RWPE2 (cell line): Measurements from ENCODE around the gene TMIGD3.

Experiments used
- ATAC-seq: fragments of 200-7000 bp; cut with Tn5 transposase; 3 replicates; pipeline ENCODE4 v1.9.1; 2021; ENCODE audit warnings: low read depth
- DNase-seq: peaks from one replicate; pipeline ENCODE4 v3.0.0-alpha.2; 2020; ENCODE audit warnings: low spot score
- H3K27ac ChIP-seq: fragments of 450-650 bp; 2 replicates; pipeline ENCODE4 v1.5.1; 2017; ENCODE audit warnings: mild to moderate bottlenecking; ENCODE audit not compliant: poor library complexity, severe bottlenecking
- H3K27me3 ChIP-seq: fragments of 250-450 bp; sonication (Bioruptor Pico); 2 replicates; pipeline ENCODE4 v1.5.1; 2021; ENCODE audit warnings: mild to moderate bottlenecking, moderate library complexity; ENCODE audit not compliant: insufficient read depth, poor library complexity, severe bottlenecking
- H3K36me3 ChIP-seq: fragments of 250-450 bp; sonication (Bioruptor Pico); 2 replicates; pipeline ENCODE4 v1.5.1; 2020; ENCODE audit warnings: low read depth, mild to moderate bottlenecking, moderate library complexity
- H3K4me1 ChIP-seq: fragments of 250-450 bp; sonication (Bioruptor Pico); 2 replicates; pipeline ENCODE4 v1.5.1; 2021; ENCODE audit warnings: mild to moderate bottlenecking, moderate library complexity; ENCODE audit not compliant: insufficient read depth, poor library complexity, severe bottlenecking
- H3K4me3 ChIP-seq: fragments of 250-450 bp; sonication (Bioruptor Pico); 2 replicates; pipeline ENCODE4 v1.5.1; 2021; ENCODE audit warnings: mild to moderate bottlenecking, moderate library complexity; ENCODE audit not compliant: severe bottlenecking
- H3K9me3 ChIP-seq: fragments of 250-450 bp; sonication (Bioruptor Pico); 2 replicates; pipeline ENCODE4 v1.5.1; 2021; ENCODE audit warnings: mild to moderate bottlenecking, moderate library complexity; ENCODE audit not compliant: severe bottlenecking
- TF ChIP-seq, protein P1 (sequence below): fragments of 450-650 bp; IDR thresholded peaks from one replicate; pipeline ENCODE4 v1.5.1; 2017; ENCODE audit warnings: mild to moderate bottlenecking, moderate library complexity; ENCODE audit not compliant: poor library complexity, severe bottlenecking

Gene TMIGD3

DNA sequence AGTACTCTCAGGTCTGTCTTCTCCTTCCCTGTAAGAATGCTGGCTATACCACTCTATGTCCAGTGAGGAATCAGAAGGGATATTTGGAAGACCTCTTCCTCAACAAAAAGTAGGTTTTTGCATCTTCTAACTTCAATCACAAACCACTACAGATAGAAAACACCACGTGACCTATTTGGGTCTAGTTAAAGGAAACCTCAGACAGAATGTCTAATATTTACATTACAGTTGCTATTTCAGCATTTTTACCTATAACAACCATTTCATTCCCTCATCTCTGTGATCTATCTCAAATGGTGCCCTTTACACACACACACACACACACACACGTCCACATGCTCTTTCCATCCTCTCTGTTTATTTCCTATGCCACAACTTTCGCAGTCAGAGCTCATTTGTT is 7.9 kb upstream of the TMIGD3 start:
- no peak for ATAC-seq

GRCh38 chr1:111509997-111510375 is 6.6 kb upstream of the TMIGD3 start:
- H3K27me3 ChIP-seq, result no peaks in the 10 kb centered on the region
- H3K27ac ChIP-seq, result no peak overlapping the region
- TF ChIP-seq, protein P1, sequence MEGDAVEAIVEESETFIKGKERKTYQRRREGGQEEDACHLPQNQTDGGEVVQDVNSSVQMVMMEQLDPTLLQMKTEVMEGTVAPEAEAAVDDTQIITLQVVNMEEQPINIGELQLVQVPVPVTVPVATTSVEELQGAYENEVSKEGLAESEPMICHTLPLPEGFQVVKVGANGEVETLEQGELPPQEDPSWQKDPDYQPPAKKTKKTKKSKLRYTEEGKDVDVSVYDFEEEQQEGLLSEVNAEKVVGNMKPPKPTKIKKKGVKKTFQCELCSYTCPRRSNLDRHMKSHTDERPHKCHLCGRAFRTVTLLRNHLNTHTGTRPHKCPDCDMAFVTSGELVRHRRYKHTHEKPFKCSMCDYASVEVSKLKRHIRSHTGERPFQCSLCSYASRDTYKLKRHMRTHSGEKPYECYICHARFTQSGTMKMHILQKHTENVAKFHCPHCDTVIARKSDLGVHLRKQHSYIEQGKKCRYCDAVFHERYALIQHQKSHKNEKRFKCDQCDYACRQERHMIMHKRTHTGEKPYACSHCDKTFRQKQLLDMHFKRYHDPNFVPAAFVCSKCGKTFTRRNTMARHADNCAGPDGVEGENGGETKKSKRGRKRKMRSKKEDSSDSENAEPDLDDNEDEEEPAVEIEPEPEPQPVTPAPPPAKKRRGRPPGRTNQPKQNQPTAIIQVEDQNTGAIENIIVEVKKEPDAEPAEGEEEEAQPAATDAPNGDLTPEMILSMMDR, result no peak
- ATAC-seq (no peak), DNase-seq (no peak)
- H3K4me1 ChIP-seq, result peaks cover 10% of the 10 kb centered on the region
- H3K36me3 ChIP-seq, result no peaks in the 10 kb centered on the region
- no peak overlapping the region for H3K4me3 ChIP-seq
- no peaks in the 10 kb centered on the region for H3K9me3 ChIP-seq

More for the DNA sequence above, 7.9 kb upstream of the TMIGD3 start:
- DNase-seq, result no peak
- H3K4me1 ChIP-seq, result peaks cover 10% of the 10 kb centered on the region
- H3K4me3 ChIP-seq, result no peak overlapping the region
- H3K36me3 ChIP-seq, result no peaks in the 10 kb centered on the region
- H3K27ac ChIP-seq, result no peak overlapping the region
- no peaks in the 10 kb centered on the region for H3K27me3 ChIP-seq
- H3K9me3 ChIP-seq, result no peaks in the 10 kb centered on the region
- TF ChIP-seq, protein P1, result no peak

GRCh38 chr1:111507411-111508201 is 4.2 kb upstream of the TMIGD3 start:
- TF ChIP-seq, protein P1, result no peak
- ATAC-seq (peak; percentile 74), DNase-seq (no peak)
- Histone ChIP-seq H3K9me3 (no peaks in the 10 kb centered on the region), H3K27me3 (no peaks in the 10 kb centered on the region), H3K27ac (peak overlapping the region; percentile 89), H3K4me1 (peaks cover 10% of the 10 kb centered on the region), H3K4me3 (no peak overlapping the region), H3K36me3 (no peaks in the 10 kb centered on the region)

- TF ChIP-seq, protein P1, result no peak
- Histone ChIP-seq H3K9me3 (no peaks in the 10 kb centered on the region), H3K36me3 (no peaks in the 10 kb centered on the region), H3K4me3 (no peak overlapping the region), H3K27me3 (no peaks in the 10 kb centered on the region), H3K4me1 (peaks cover 10% of the 10 kb centered on the region), H3K27ac (peak overlapping the region; percentile 89)
- ATAC-seq, result no peak
- DNase-seq, result no peak
Observed at GRCh38 chr1:111506561-111506960, 3.1 kb upstream of the TMIGD3 start.

DNA sequence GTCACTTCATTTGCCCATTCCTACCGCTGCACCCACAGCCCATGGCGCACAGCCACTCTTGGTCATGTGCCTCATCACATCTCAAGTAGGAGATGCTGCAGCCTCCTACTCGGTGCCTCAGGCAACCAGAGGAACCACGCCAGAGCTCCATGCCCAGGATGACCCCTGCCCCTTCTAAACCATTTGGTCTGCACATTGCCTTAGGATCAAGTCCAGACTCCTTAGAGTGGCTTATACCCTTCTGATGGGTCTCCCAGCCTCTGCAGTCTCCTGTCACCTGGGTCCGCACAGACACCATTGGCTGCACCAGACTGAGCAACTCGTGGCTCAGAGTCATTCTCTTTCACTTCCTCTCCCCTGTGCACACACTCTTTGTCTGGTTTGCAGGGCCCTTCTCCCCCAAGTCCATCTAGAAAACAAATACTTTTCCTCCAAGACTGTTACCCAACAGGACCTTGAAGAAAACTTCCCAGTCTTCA is 2.2 kb upstream of the TMIGD3 start:
- H3K9me3 ChIP-seq, result no peaks in the 10 kb centered on the region
- H3K27ac ChIP-seq, result no peak overlapping the region
- no peak for DNase-seq
- H3K4me1 ChIP-seq, result peaks cover 10% of the 10 kb centered on the region
- H3K27me3 ChIP-seq, result no peaks in the 10 kb centered on the region
- H3K4me3 ChIP-seq, result no peak overlapping the region
- H3K36me3 ChIP-seq, result no peaks in the 10 kb centered on the region
- TF ChIP-seq, protein P1, result no peak
- ATAC-seq, result no peak
